AG04450 (cell line): ENCODE measurements around the gene PCNX2. TPM values are rescaled to one million over a fixed set of nuclear protein-coding genes. Genes with fewer than 3 reads are reported as not detected.

Experiments used
- CTCF ChIA-PET: fragments of 300-600, 350-600 bp; formaldehyde crosslinking; extraction: SDS; loops from one replicate; lab custom pipeline; 2022; ENCODE audit warnings: antibody characterized with exemption, inconsistent platforms; lab: Charles Lee
- POLR2A ChIA-PET: fragments of 350-600 bp; formaldehyde crosslinking; extraction: SDS; loops from one replicate; lab custom pipeline; 2021; ENCODE audit warnings: antibody characterized with exemption, inconsistent platforms; lab: Yijun Ruan, JAX
- DNase-seq: peaks from one replicate; pipeline ENCODE4 v3.0.0-alpha.2; 2011; ENCODE audit warnings: low read depth, low spot score
- H3K27ac ChIP-seq: one replicate; pipeline ENCODE4 v1.5.1; 2012; ENCODE audit warnings: low read depth, low read length, control low read depth
- H3K27me3 ChIP-seq: one replicate; pipeline ENCODE4 v1.6.0; 2012; ENCODE audit warnings: low read length; ENCODE audit not compliant: control insufficient read depth, insufficient read depth
- H3K4me3 ChIP-seq: 2 replicates; pipeline ENCODE4 v1.5.1; 2011; ENCODE audit warnings: mild to moderate bottlenecking, low read depth, low read length, control low read depth
- H3K9me3 ChIP-seq: 2 replicates; pipeline ENCODE4 v1.5.1; 2012; ENCODE audit warnings: low read length; ENCODE audit not compliant: control insufficient read depth, insufficient read depth
- polyA plus RNA-seq: library from polyadenylated mRNA; depleted of rRNA; stranded (reverse); fragments of >200 nt; gene quantifications from 2 replicates; pipeline ENCODE4 v1.2.3, GENCODE V29; 2011
- TF ChIP-seq, protein P1 (sequence below): IDR thresholded peaks from 2 replicates; pipeline ENCODE4 v1.5.1; 2011; ENCODE audit warnings: low read depth, low read length, control low read depth, inconsistent platforms

Gene PCNX2
- polyA plus RNA-seq, 1 experiment, result 29.8 TPM

DNA sequence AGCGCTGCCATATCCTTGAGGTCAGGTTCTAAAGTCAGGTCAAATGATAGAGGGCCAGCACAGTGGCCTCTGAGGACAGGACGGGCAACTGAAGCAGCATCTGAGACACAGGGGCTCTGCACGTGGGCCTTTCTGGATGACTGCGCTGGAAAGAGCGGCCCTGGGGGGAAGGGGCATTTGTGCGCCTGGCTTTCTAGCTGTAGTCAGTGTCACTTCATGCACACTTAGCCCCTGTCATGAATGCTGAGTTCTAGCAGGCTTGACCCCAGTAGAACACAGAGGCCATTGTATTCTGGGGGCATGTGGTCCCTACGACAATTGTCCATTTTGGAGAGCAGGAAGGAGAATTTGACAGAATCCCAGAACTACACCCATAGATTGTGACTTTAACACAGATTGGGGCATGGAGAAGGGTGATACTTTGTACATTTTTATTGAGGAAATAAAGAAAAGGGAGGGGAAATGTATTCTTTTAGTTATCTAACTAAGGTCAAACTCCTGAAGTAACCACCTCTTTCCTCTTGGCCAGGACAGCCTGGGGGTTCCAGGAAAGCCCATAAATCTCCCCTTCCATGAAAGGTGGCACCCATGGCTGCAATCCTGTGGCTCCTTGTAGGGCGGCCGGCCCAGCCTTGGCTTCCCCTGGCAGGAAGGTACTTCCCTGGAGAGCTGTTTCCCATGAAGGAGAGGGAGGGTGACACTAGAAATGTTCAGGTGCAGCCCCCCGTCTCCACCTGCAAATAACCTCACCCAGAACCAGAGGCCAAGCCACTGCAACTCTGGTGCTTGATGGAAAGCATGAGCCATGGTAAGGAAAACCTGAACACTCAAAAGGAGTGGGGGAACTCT is 310.7 kb downstream of the PCNX2 start:
- DNase-seq, result no peak
- TF ChIP-seq, protein P1, sequence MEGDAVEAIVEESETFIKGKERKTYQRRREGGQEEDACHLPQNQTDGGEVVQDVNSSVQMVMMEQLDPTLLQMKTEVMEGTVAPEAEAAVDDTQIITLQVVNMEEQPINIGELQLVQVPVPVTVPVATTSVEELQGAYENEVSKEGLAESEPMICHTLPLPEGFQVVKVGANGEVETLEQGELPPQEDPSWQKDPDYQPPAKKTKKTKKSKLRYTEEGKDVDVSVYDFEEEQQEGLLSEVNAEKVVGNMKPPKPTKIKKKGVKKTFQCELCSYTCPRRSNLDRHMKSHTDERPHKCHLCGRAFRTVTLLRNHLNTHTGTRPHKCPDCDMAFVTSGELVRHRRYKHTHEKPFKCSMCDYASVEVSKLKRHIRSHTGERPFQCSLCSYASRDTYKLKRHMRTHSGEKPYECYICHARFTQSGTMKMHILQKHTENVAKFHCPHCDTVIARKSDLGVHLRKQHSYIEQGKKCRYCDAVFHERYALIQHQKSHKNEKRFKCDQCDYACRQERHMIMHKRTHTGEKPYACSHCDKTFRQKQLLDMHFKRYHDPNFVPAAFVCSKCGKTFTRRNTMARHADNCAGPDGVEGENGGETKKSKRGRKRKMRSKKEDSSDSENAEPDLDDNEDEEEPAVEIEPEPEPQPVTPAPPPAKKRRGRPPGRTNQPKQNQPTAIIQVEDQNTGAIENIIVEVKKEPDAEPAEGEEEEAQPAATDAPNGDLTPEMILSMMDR, result no peak
- Histone ChIP-seq H3K4me3 (no peak overlapping the region), H3K27me3 (no peaks in the 10 kb centered on the region), H3K27ac (no peak overlapping the region), H3K9me3 (peaks cover 5% of the 10 kb centered on the region; the same call in 1 of the 2 replicates)
- ChIA-PET POLR2A (no interaction called here), CTCF (interaction anchor here (0.7 kb wide), 1 partner anchor 12 kb away, joined by 5 read pairs; no protein-coding TSS in a partner anchor)

DNA sequence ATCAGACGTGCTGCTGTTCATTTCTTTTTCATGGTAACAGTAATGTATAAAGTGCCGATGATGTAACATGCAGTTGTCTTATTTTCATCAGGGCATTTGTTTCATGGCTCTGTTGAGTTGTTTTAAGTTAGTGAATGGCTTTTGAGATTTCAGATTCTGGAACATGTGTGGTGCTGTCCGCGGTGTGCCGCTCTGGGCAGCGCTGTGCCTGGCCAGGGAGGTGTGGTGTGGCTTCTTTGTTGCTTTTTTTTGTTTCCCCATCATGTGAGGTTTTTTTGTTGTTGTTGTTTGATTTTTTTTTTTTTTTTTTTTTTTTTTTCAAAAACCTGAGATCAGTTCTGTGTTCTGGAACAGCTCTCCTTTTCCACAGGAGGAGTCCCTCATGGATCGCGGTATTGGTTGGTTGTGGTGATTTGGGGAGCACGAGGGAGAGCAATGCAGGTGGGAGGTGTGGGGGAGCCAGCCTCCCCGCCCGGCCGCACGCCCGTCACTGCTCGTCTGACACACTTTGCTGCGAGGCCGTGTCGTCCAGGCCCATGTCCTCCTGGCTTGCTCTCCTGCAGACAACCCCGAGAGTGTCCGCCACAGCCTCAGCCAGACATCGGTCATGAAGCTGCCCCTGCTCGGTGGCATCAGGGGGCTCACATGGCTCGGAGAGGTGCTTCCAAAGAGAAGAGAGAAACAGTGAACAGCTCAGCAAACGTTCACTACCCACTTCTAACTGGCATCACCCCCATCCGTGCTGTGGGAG is 311.5 kb downstream of the PCNX2 start:
- Histone ChIP-seq H3K4me3 (no peak overlapping the region), H3K27me3 (no peaks in the 10 kb centered on the region), H3K27ac (no peak overlapping the region), H3K9me3 (peaks cover 5% of the 10 kb centered on the region; the same call in 1 of the 2 replicates)
- ChIA-PET CTCF (interaction anchor here (0.7 to 1.4 kb wide), 2 partner anchors 13 to 31 kb away, joined by 3 to 5 read pairs; no protein-coding TSS in a partner anchor), POLR2A (interaction anchor here (0.6 kb wide), 1 partner anchor 114 kb away, joined by 3 read pairs; no protein-coding TSS in a partner anchor)
- TF ChIP-seq, protein P1, result no peak
- DNase-seq, result no peak

DNA sequence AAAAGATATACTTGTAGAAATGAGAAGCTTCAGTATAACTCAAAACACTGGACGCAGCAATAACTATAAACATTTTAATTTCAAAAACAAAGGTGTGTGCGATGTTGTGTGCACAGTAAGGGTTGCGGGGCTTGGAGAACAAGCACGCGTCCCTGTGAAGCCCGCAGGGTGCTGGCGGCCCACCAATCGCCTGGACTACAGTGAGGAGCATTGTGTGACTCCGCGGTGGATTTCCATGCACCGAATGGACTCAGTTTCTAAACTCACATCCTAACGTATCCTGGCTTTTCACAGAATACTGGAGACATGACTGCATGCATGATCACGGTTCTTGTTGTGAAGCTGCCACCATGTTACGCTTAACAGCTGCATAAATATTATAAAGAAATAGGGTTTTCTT is 312.1 kb downstream of the PCNX2 start:
- no peaks in the 10 kb centered on the region for H3K27me3 ChIP-seq
- ChIA-PET POLR2A (interaction anchor here (0.6 kb wide), 1 partner anchor 115 kb away, joined by 3 read pairs; no protein-coding TSS in a partner anchor), CTCF (interaction anchor here (1.4 kb wide), 1 partner anchor 30 kb away, joined by 3 read pairs; no protein-coding TSS in a partner anchor)
- TF ChIP-seq, protein P1, result no peak
- peaks cover 5% of the 10 kb centered on the region; the same call in 1 of the 2 replicates for H3K9me3 ChIP-seq
- no peak overlapping the region for H3K4me3 ChIP-seq
- H3K27ac ChIP-seq, result no peak overlapping the region
- no peak for DNase-seq

DNA sequence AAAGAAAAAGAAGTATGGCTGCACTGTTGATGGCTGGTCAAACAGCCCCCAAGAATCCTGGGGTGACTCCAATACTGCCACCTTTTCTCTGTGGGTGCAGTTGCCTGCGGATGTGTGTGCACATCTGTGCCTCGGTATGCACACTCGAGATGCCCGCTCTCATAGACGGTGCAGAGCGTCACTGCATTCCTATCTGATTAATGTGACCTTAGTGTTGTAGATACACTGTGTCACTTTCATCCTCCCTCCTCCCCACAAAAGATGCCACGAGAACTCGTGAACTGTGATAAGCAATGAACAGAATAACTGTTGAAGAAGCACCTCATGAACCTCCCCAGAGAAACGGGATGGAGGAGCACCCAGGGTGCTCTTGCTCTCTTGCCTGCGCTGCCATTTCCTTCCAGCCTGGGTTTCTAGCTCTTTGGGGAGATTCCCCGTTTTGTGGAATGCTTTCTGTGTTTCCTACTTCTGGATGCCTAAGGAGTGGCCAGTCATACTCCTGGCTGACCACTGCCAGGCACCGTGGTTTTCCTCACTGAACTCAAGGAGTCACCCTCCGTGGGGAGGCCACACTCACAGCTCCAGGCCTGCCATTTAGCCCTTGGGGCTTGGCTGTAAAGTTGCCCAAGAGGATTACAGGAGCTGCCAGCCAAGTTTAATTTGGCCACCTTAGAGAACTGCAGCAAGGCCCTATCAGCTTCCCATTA is 313.1 kb downstream of the PCNX2 start:
- CTCF ChIA-PET, result interaction anchor here (0.6 to 1.4 kb wide), 2 partner anchors 29 to 301 kb away, joined by 3 to 5 read pairs; no protein-coding TSS in a partner anchor
- no peaks in the 10 kb centered on the region for H3K27me3 ChIP-seq
- TF ChIP-seq, protein P1, result no peak
- H3K27ac ChIP-seq, result no peak overlapping the region
- DNase-seq, result no peak
- H3K9me3 ChIP-seq, result peaks cover 5% of the 10 kb centered on the region; the same call in 1 of the 2 replicates
- POLR2A ChIA-PET, result no interaction called here
- H3K4me3 ChIP-seq, result no peak overlapping the region
